NCI-H1092 treated with DMSO at 0.1 percent for 48 hours (cell line): Measurements from ENCODE around the gene ZNF784.
"Not testable (repeated sequence)": the region's sequence is repeated elsewhere in the genome, so short reads cannot be mapped to it uniquely, and the experiment has no call there.

Experiments used
- DNase-seq: peaks from one replicate; lab custom pipeline; 2025; lab: John Stamatoyannopoulos, UW

Gene ZNF784

DNA sequence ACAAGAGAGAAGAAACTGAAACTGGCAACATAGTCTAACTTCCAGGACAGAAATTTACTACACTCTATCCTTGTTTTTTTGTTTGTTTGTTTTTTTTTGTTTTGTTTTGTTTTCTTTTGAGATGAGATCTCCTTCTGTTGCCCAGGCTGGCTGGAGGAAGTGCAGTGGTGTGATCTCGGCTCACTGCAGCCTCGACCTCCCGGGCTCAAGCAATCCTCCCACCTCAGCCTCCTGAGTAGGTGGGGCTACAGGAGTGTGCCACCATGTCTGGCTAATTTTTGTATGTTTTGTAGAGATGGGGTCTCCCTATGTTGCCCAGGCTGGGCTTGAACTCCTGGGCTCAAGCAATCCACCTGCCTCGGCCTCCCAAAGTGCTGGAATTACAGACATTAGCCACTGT lies 42.1 kb downstream of the ZNF784 start:
- DNase-seq = not testable (repeated sequence)

GRCh38 chr19:55581823-55582223 lies 42.5 kb downstream of the ZNF784 start:
- no peak for DNase-seq

- DNase-seq = no peak
Observed at GRCh38 chr19:55581145-55581822, 43.1 kb downstream of the ZNF784 start.

DNA sequence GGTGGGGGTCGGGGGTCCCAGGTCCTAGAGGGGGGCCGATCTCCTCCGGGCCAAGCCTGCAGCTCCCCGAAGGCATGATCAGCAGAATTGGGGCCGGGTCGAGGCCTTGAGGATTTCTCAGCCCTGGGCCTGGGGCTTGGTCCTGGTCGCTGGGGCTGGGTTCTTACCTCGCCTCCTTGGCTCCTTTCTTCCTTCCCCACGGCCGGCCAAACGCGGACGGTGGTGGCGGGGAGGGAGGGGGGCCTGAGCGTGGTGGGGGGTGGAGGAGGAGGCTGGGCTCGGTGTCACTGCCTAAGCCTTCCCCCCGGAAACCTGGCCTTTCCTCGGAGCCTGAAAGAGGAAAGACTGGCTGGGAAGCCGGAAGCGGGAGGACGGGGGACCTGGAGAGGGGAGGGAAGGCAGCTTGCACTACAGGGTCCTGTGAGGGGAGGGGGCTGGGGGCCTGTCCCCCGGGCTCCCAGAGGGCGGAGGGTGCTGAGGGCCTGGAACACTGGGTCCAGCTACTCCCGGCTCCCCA lies 43.7 kb downstream of the ZNF784 start, which contains the start of gene ZNF579:
ZNF579 (minus strand) TSS at position 221 of the 517 bp plus-strand sequence. CDS start 1,209 bp downstream, outside the sequence.
- DNase-seq = peak; percentile 84

GRCh38 chr19:55579766-55580621 lies 44.4 kb downstream of the ZNF784 start:
- no peak for DNase-seq

DNA sequence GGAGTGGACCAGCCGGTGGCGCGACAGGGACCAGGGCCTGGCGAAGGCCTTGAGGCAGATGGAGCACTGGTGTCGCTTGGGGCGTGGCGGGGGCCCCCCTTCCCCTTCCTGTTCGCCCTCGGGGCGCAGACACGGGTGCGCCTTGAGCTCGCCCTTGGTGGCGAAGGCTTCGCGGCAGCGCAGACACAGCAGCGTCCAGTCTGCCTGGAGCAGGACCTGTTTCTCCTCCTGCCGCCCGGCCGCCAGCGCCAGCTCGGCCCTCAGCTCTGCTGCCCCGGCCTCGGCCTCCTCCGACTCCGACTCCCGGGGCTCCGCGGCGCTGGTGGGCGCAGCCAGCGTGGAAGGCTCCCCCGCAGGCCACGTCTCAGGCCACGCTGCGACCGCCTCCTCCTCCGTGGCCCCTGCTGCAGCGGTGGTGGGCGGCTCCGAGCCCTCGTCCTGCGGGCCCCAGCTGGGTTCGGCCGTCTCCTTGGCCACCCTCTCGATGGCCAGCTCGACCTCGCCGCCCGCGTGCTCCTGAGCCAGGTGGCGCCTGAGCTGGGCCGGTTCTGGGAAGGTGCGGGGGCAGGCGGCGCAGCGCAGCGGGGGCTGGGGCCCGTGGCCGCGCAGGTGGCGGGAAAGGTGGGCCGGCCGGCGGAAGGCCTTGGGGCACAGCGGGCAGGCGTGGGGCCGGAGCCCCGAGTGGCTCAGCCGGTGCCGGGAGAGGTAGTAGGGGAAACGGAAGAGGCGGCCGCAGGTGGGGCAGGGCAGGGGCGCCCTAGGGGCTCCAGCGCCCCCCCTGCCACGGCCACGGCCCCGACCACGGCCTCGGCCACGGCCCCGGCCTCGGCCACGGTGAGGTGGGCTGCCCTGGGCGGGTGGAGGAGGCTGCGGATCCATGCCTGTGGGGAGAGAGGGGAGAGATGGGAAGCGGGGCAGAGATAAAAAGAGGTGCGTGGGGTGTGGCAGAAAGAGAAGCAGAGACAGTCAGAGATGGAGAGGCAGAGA lies 45.3 kb downstream of the ZNF784 start:
- DNase-seq = no peak

GRCh38 chr19:55578031-55578760 lies 46.2 kb downstream of the ZNF784 start:
- no peak for DNase-seq

GRCh38 chr19:55576746-55577145 lies 47.6 kb downstream of the ZNF784 start:
- DNase-seq = no peak

DNA sequence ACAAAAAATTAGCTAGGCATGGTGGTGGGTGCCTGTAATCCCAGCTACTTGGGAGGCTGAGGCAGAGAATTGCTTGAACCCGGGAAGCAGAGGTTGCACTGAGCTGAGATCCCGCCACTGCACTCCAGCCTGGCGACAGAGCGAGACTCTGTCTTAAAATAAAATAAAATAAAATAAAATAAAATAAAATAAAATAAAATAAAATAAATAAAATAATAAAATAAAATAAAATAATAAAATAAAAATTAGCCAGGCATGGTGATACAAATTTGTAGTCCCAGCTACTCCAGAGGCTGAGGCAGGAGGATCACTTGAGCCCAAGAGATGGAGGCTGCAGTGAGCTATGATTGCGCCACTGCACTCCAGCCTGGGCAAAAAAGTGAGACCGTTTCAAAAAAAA lies 50.4 kb downstream of the ZNF784 start:
- DNase-seq = not testable (repeated sequence)
